D341Med (cell line): Measurements from ENCODE around the gene TIMP2.

Experiments used
- DNase-seq: peaks from one replicate; pipeline ENCODE4 v3.0.0; 2012; ENCODE audit warnings: low spot score

The TIMP2 gene

DNA sequence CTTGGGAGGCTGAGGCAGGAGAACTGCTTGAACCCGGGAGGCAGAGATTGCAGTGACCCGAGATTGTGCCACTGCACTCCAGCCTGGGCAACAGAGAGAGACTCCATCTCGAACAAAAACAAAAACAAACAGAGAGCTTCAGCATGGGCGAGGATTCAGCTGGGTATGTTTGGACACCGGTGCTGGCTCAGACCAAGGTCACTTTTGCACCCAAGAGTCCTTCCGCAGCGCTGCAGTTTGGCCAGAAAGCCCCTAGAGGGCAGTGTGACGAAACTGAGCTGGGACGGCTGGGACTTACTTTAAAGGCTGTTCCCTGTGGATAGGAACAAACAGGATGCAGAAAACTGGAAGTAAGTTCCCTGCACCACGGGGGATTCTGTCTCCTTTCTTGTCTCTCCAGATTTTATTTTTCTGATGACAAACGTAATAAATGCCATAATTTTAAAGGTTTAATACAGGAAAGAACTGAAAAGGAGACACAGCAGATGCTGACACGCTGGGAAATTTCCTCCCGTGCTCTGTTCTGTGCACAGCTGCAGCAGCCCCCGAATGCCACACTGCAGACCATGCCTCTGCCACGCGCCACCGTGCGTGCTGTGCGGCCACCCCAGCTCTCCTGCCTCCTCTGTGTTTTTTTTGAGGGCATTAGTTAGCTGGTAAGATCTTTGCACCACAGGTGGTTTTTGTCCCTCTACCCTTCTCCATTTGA, 59.4 kb downstream of the TIMP2 start:
- peak; percentile 88 for DNase-seq

DNA sequence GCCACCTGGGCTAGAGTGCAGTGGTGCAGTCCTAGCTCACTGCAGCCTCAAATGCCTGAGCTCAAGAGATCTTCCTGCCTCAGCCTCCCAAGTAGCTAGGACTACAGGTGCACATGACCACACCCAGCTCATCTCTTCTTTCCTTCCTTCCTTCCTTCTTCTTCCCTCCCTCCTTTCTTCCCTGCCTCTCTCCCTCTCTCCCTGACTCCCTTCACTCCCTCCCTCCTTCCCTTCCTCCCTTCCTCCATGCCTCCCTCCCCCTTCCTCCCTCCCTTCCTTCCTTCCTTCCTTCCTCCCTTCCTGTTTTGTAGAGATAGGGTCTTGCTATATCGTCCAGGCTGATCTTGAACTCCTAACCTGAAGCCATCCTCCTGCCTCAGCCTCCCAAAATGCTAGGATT, 61.1 kb downstream of the TIMP2 start:
- DNase-seq, result no peak

GRCh38 chr17:78862073-78863023, 62.8 kb downstream of the TIMP2 start:
- no peak for DNase-seq

DNA sequence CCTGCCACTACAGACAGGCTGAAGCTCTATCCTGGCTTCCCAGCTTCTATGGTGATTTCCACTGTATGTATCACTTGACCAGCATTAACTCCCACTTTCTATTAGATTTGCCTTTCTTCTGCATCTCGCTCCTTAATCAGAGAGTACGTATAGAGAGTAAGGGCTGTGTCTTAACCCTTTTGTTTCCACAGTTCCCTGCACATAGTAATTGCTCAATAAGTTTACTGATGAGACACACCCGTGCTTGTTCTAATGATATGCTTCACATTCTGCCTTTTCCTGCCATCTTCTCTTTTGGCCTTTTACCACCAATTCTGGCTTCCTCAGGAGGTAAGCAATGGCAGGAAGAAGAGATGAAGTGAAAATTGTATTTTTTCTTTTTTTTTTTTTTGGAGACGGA, 64.0 kb downstream of the TIMP2 start:
- DNase-seq, result no peak

DNA sequence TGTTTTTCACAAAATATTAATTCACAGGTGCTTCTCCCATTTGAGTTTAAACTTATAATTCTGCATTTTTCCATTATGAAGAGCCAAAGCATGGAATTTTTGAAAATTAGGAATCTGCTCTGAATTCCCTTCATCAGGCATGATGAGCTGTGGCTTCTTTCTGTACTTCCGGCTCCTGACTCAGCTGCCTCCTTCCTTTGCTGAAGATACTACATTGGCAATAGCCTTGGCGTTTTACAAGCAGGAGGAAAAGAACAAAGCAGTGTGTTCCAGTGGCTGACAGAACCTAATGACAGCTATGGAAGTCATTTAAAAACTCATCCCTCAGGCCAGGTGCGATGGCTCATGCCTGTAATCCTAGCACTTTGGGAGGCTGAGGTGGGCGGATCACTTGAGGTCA, 66.1 kb downstream of the TIMP2 start:
- no peak for DNase-seq

GRCh38 chr17:78857266-78857665, 67.9 kb downstream of the TIMP2 start:
- DNase-seq, result no peak

- DNase-seq, result no peak
These were observed 69.5 kb downstream of the TIMP2 start for GRCh38 chr17:78855561-78856165.

DNA sequence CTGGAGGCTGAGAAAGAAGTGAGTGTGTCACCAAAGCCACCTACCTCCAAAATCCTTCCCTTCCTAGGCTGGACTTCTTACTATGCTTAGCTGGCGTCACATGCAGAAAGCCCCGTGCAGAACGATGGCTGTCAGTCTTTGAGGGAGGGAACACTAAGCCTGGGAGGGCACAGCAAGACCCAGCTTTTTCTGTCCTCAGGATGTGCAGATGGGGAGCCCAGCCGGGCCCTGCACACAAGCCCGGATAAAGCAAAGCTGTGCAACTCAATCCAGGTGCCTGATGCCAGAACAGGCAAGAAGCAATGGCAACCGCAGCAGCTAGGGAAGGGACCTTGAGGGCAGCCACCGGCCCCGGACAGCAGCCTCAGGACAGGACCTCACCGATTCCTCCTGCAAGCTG, 70.7 kb downstream of the TIMP2 start:
- no peak for DNase-seq

DNA sequence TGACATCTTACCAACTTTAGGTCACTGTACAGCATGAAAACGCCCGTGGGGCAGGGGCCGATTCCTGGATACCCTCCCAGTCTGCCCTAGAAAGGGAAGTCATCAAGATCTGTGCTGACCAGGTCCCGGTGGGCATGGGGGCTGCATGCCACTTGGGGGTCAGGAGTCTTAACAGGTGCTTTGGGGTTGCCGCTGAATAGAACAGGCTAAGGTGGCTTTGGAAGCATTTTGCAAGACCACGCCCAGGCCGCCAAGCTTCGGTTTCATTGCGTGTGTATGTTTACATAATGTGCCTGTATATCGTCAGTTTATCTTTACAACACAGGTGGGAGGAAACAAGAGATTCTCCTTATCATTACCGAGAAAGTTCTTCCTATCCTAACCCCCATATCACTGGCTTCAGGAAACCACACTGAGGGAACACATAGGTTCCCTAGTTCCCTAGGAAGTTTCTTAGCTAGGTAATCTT, 71.2 kb downstream of the TIMP2 start:
- DNase-seq, result no peak

DNA sequence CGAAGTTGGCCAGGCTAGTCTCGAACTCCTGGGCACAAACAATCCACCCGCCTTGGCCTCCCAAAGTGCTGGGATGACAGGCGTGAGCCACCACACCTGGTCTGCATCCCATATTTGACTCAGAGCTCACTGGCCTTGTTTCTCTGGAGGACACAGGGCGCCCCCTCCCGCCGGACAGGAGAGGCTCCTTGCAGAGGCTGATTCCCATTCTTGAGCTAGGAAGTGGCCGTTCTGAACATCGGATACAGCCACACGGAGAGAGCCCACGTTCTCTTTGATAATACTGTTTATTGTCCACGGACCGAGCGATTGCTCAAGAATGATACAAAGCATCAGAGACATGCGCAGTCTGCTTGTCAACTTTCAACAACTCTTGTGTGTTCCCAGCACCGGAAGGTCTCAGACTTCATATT, 72.5 kb downstream of the TIMP2 start:
- DNase-seq, result no peak

GRCh38 chr17:78849026-78849425, 76.2 kb downstream of the TIMP2 start:
- DNase-seq, result no peak

GRCh38 chr17:78847052-78847451, 78.1 kb downstream of the TIMP2 start:
- no peak for DNase-seq

- DNase-seq, result no peak
These were observed 80.7 kb downstream of the TIMP2 start for GRCh38 chr17:78844301-78845005.

- peak; percentile 80 for DNase-seq
These were observed 82.2 kb downstream of the TIMP2 start for GRCh38 chr17:78842881-78843565.

GRCh38 chr17:78840780-78841611, 84.2 kb downstream of the TIMP2 start, which contains the start of gene USP36:
Gene USP36 (minus strand): TSS chr17:78840814. CDS start chr17:78836363, 4,451 bp downstream.
- DNase-seq, result peak; percentile 100

GRCh38 chr17:78840530-78840779, 84.7 kb downstream of the TIMP2 start:
- no peak for DNase-seq

DNA sequence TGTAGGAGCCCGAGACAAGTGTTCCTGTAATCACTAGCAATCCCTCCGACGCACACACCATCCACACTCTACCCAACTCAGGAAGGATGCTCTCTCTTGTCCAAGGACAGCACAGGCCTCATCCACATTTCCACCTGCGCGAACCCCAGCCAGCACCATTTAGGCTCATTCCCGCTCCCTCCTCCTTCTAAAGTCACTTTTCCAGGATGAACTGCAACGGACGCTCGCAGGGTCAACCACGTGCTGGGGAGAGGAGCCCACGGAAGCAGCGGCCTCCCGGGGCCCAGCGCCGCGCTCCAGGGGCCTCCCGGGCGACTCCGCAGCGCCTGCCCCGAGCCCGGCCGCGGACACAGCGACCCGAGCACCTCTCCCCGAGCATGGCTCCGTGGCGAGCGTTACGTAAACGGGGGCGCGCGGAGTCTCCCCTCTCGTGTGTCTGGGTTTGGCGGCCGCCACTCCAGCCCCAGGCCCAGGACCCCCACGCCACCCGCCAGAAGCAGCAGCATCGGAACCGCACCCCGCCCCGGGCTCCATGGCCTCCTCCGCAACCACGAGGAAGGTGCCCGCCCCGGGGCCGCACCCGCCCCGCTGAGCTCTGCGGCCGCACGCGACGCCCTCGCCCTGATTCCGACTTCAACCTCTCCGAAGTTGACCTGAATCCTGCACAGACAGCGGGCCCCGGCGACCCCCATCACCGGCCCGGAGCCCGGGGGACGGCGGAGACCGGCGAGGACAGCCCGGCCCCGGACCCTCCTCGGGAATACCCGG, 85.2 kb downstream of the TIMP2 start:
- DNase-seq, result peak; percentile 79

DNA sequence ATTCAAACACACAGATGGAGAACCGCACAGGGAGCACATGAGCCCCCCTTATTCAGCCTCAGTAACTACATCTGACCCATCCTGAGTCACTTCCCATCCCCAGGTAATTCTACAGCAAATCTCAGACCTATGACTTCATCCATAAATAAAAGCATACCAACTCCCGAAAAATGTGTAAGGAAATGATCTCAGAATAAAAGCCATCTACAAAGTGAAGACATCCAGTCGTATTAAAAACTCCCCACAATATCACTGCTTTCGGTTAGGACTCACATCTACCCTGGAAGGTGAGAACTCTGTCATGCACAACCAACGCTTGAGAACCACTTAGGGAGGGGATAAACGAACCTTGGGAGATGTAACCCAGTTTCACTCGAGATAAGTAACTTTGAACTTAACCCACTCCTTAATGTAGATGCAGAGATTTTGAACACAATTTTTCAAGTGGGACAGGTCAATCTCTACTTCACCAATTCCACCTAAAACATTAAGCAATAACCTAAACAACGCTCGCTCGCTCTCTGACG, 85.9 kb downstream of the TIMP2 start:
- DNase-seq, result peak; percentile 30

DNA sequence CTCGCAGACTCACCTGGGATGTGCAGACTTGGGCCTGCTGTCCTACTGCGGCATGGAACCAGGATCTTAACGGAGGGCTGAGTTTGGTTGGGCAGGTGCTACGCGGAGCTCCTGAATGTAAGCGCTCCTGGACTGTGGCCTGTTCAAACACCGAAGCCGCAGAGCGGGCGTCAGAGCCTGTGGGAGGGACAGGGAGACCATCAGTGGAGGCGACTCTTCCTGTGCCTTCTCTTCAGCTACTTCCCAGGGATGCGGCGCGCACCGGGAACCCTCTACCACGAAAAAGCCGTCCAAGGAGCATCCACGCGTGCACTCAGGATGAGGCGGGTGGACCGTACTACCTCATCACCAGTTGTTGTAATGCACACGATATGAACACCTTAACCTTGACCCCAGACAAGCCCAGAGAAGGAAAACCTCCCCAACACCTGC, 86.6 kb downstream of the TIMP2 start:
- DNase-seq, result peak; percentile 43
